Vagina (tissue), 2 donors: ENCODE data around the gene ECE1. TPM values are rescaled to one million over a fixed set of nuclear protein-coding genes. Genes with fewer than 3 reads are reported as not detected.

Experiments used
- DNase-seq, 2 donors: peaks; one replicate each; pipeline ENCODE4 v3.0.0-alpha.2; 2017; ENCODE audit errors: extremely low spot score in 2 of 2
- H3K27ac ChIP-seq: fragments of 200-600 bp; sonication (generic); one replicate; pipeline ENCODE4 v1.5.1; 2019
- H3K27me3 ChIP-seq: fragments of 200-600 bp; sonication (generic); one replicate; pipeline ENCODE4 v1.5.1; 2019
- H3K36me3 ChIP-seq, 2 donors: fragments of 200-600 bp; sonication (generic); one replicate each; pipeline ENCODE4 v1.5.1; 2017 to 2019
- H3K4me1 ChIP-seq: fragments of 200-600 bp; sonication (generic); one replicate; pipeline ENCODE4 v1.5.1; 2019
- H3K4me3 ChIP-seq, 2 donors: fragments of 200-600 bp; sonication (generic); 1 replicate in 1 of 2; 2 replicates in 1 of 2; pipeline ENCODE4 v1.5.1; 2016 to 2019
- H3K9me3 ChIP-seq: fragments of 200-600 bp; sonication (generic); one replicate; pipeline ENCODE4 v1.5.1; 2019
- POLR2A ChIP-seq, 2 donors: fragments of 450-650 bp; IDR thresholded peaks; one replicate each; pipeline ENCODE4 v1.6.1; 2017; ENCODE audit warnings: antibody characterized with exemption in 2 of 2, mild to moderate bottlenecking in 2 of 2, moderate library complexity in 2 of 2
- POLR2AphosphoS5 ChIP-seq, 2 donors: sonication (generic); formaldehyde crosslinking; IDR thresholded peaks; one replicate each; pipeline ENCODE4 v1.9.0; 2017; ENCODE audit warnings: antibody characterized with exemption in 2 of 2, mild to moderate bottlenecking in 2 of 2, low read depth in 1 of 2; ENCODE audit not compliant: insufficient read depth in 1 of 2
- intact Hi-C: fragments of 100-400 bp; cut with DNase I; formaldehyde crosslinking; loops from one replicate; pipeline ENCODE4 v1.15.1; 2023
- total RNA-seq: library from RNA; depleted of rRNA; stranded (reverse); fragments of >200 nt; gene quantifications from one replicate; pipeline ENCODE4 v1.2.3, GENCODE V29; 2016
- TF ChIP-seq, protein P1 (sequence below), 3 experiments: fragments of 450-650 bp in 2 of 3; fragments of 200-600 bp in 1 of 3; sonication (generic) in 1 of 3; IDR thresholded peaks; one replicate each; pipeline ENCODE4 v1.5.1; 2017 to 2019; ENCODE audit warnings: antibody characterized with exemption in 3 of 3, mild to moderate bottlenecking in 2 of 3, moderate library complexity in 2 of 3

ECE1 gene
- total RNA-seq, 1 donor from 2014 or later, result 93.8 TPM

DNA sequence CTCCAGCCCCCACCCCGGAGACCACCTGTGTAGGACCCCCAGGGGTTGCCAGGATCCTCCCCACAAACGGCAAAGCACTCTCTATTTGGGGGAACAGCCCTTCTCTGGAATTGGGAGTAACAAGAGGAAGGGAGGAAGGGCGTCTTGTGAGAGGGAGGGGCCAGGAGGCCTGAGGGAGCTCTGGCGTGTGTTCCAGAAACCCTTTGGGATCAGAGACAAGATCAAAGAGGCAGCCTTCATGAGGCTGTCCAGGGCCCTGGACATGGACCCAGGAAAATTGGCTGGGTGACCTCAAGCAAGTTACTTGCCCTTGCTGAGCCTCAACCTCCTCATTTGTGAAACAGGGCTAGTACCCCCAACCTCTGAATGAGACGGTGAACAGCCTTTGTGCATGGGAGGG, 18.1 kb upstream of the ECE1 start:
- DNase-seq, result no peak
- Histone ChIP-seq H3K27ac (peak overlapping the region; percentile 86), H3K9me3 (no peaks in the 10 kb centered on the region), H3K4me3 (no peak overlapping the region), H3K36me3 (no peaks in the 10 kb centered on the region), H3K27me3 (no peaks in the 10 kb centered on the region), H3K4me1 (peaks cover 90% of the 10 kb centered on the region)
- intact Hi-C loops, result loop anchor here (2.0 kb wide), 1 partner anchor 54 kb away; no protein-coding TSS in a partner anchor
- TF ChIP-seq, protein P1, sequence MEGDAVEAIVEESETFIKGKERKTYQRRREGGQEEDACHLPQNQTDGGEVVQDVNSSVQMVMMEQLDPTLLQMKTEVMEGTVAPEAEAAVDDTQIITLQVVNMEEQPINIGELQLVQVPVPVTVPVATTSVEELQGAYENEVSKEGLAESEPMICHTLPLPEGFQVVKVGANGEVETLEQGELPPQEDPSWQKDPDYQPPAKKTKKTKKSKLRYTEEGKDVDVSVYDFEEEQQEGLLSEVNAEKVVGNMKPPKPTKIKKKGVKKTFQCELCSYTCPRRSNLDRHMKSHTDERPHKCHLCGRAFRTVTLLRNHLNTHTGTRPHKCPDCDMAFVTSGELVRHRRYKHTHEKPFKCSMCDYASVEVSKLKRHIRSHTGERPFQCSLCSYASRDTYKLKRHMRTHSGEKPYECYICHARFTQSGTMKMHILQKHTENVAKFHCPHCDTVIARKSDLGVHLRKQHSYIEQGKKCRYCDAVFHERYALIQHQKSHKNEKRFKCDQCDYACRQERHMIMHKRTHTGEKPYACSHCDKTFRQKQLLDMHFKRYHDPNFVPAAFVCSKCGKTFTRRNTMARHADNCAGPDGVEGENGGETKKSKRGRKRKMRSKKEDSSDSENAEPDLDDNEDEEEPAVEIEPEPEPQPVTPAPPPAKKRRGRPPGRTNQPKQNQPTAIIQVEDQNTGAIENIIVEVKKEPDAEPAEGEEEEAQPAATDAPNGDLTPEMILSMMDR (IDR thresholded peaks at IDR 0.05), result no peak
- TF ChIP-seq POLR2AphosphoS5 (IDR thresholded peaks at IDR 0.05; ENCODE audit: insufficient read depth in 1 of 2, low read depth in 1 of 2) (no peak), POLR2A (IDR thresholded peaks at IDR 0.05) (no peak)

DNA sequence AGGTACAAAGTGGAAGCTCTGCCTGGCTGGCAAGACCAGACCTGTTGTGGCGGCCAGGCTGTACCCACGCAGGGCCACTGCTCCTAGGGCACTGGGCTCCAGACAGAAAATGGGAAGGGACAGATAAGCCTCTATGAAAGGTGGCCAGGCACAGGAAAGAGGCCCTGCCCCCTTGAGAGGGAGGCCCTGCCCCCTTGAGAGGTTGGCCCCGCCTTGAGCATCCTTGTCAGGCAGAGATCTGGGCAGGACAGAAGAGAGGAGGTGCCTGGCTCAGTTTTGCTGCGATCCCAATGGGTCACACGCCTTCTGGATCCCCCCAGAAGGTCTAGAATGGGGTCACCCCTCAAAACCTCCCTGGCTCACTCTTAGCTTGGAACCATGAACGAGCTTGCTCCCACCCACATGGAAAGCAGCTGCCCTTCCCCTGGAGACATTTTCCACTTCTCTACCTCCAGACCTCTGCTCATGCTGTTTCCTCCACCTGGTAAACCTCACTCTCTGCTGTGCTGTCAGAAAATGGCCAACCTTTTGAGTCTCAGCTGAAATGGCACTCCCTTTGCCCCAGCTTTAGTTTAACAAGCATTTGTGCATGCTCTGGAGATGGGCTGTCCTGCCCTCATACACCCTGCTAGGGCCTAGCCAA, 17.5 kb upstream of the ECE1 start:
- TF ChIP-seq POLR2A (IDR thresholded peaks at IDR 0.05) (no peak), POLR2AphosphoS5 (IDR thresholded peaks at IDR 0.05; ENCODE audit: insufficient read depth in 1 of 2, low read depth in 1 of 2) (peak in 1 of 2 donors; percentile 19)
- Histone ChIP-seq H3K4me3 (no peak overlapping the region), H3K27ac (peak overlapping the region; percentile 86), H3K9me3 (no peaks in the 10 kb centered on the region), H3K36me3 (no peaks in the 10 kb centered on the region), H3K27me3 (no peaks in the 10 kb centered on the region), H3K4me1 (peaks cover 90% of the 10 kb centered on the region)
- intact Hi-C loops, result loop anchor here (2.0 kb wide), 1 partner anchor 53 kb away; no protein-coding TSS in a partner anchor
- DNase-seq, result no peak

- Histone ChIP-seq H3K36me3 (no peaks in the 10 kb centered on the region), H3K27ac (peak overlapping the region; percentile 86), H3K9me3 (no peaks in the 10 kb centered on the region), H3K4me1 (peaks cover 90% of the 10 kb centered on the region), H3K27me3 (no peaks in the 10 kb centered on the region), H3K4me3 (no peak overlapping the region)
- TF ChIP-seq, protein P1 (IDR thresholded peaks at IDR 0.05), result no peak
- no peak for TF ChIP-seq POLR2AphosphoS5 (IDR thresholded peaks at IDR 0.05; ENCODE audit: insufficient read depth in 1 of 2, low read depth in 1 of 2)
- no peak for TF ChIP-seq POLR2A (IDR thresholded peaks at IDR 0.05)
- intact Hi-C loops, result no loop called here
- DNase-seq, result no peak
These were observed 16.9 kb upstream of the ECE1 start for GRCh38 chr1:21307210-21307609.

GRCh38 chr1:21305900-21306189, 15.6 kb upstream of the ECE1 start:
- Histone ChIP-seq H3K27me3 (no peaks in the 10 kb centered on the region), H3K27ac (peak overlapping the region; percentile 86), H3K4me1 (peaks cover 84% of the 10 kb centered on the region), H3K36me3 (no peaks in the 10 kb centered on the region), H3K9me3 (no peaks in the 10 kb centered on the region), H3K4me3 (no peak overlapping the region)
- no peak for TF ChIP-seq POLR2A (IDR thresholded peaks at IDR 0.05)
- TF ChIP-seq, protein P1 (IDR thresholded peaks at IDR 0.05), result no peak
- no peak for TF ChIP-seq POLR2AphosphoS5 (IDR thresholded peaks at IDR 0.05; ENCODE audit: insufficient read depth in 1 of 2, low read depth in 1 of 2)
- intact Hi-C loops, result no loop called here
- DNase-seq, result no peak

- Histone ChIP-seq H3K27me3 (no peaks in the 10 kb centered on the region), H3K4me1 (peaks cover 82% of the 10 kb centered on the region), H3K36me3 (no peaks in the 10 kb centered on the region), H3K9me3 (no peaks in the 10 kb centered on the region), H3K27ac (peak overlapping the region; percentile 86), H3K4me3 (no peak overlapping the region)
- no peak for TF ChIP-seq POLR2A (IDR thresholded peaks at IDR 0.05)
- TF ChIP-seq, protein P1 (IDR thresholded peaks at IDR 0.05), result no peak
- TF ChIP-seq POLR2AphosphoS5 (IDR thresholded peaks at IDR 0.05; ENCODE audit: insufficient read depth in 1 of 2, low read depth in 1 of 2), result no peak
- no peak for DNase-seq
- intact Hi-C loops, result no loop called here
These were observed 15.1 kb upstream of the ECE1 start for GRCh38 chr1:21305155-21305899.
